K562 (cell line): Measurements from ENCODE around the gene CCDC85B. TPM values are rescaled to one million over a fixed set of nuclear protein-coding genes. Genes with fewer than 3 reads are reported as not detected.

ENCODE experiments used
- ATF2 ChIP-seq: sonication (generic); formaldehyde crosslinking; IDR thresholded peaks from 2 replicates; pipeline ENCODE4 v1.8.1; 2022; ENCODE audit warnings: missing genetic modification reagents
- CEBPZ ChIP-seq: fragments of 150-350 bp; IDR thresholded peaks from 2 replicates; pipeline ENCODE4 v1.6.1; 2014; ENCODE audit warnings: low read depth, mild to moderate bottlenecking, low read length, borderline replicate concordance
- FOXM1 ChIP-seq, 2 experiments: fragments of 450-650 bp in 1 of 2; sonication (generic) in 1 of 2; formaldehyde crosslinking in 1 of 2; IDR thresholded peaks; 2 replicates each; pipeline versions ENCODE4 v1.6.1 to v1.9.0; 2017 to 2022; ENCODE audit warnings: low read depth in 2 of 2, mild to moderate bottlenecking in 2 of 2, missing genetic modification reagents in 1 of 2, moderate library complexity in 1 of 2
- GABPB1 ChIP-seq: sonication (generic); formaldehyde crosslinking; IDR thresholded peaks from 2 replicates; pipeline ENCODE4 v1.8.0; 2022; ENCODE audit warnings: mild to moderate bottlenecking, missing genetic modification reagents
- HDAC6 ChIP-seq: IDR thresholded peaks from 2 replicates; pipeline ENCODE4 v1.6.1; 2012; ENCODE audit warnings: low read depth, mild to moderate bottlenecking, control low read depth, inconsistent platforms, low read length, moderate library complexity
- HMGN3 ChIP-seq: IDR thresholded peaks from 2 replicates; pipeline ENCODE4 v1.6.1; 2011; ENCODE audit warnings: borderline replicate concordance, low read depth, mild to moderate bottlenecking, mixed read lengths, low read length; ENCODE audit not compliant: insufficient read length; ENCODE audit errors: extremely low read depth
- KAT2B ChIP-seq: IDR thresholded peaks from one replicate; pipeline ENCODE4 v1.6.1; 2012; ENCODE audit warnings: low read depth, mild to moderate bottlenecking, control low read depth, inconsistent platforms, low read length, moderate library complexity
- MEF2D ChIP-seq: conservative IDR thresholded peaks from 2 replicates; pipeline ENCODE4 v1.6.1; 2016; ENCODE audit warnings: low read depth, missing genetic modification characterization, missing compliant biosample characterization
- MNT ChIP-seq, 2 experiments: fragments of 450-650 bp; conservative IDR thresholded peaks; 2 replicates each; pipeline ENCODE4 v1.6.1; 2017; ENCODE audit warnings: mild to moderate bottlenecking in 2 of 2, moderate library complexity in 2 of 2
- NFE2 ChIP-seq: IDR thresholded peaks from 2 replicates; pipeline ENCODE4 v1.6.1; 2014; ENCODE audit warnings: antibody characterized with exemption, low read depth
- PHTF2 ChIP-seq: fragments of 250-450 bp; sonication (Bioruptor Pico); IDR thresholded peaks from 2 replicates; pipeline ENCODE4 v1.5.0; 2021; ENCODE audit warnings: mild to moderate bottlenecking
- SLC30A9 ChIP-seq: fragments of 250-450 bp; sonication (Bioruptor Pico); IDR thresholded peaks from 2 replicates; pipeline ENCODE4 v1.8.0; 2022; ENCODE audit warnings: mild to moderate bottlenecking, moderate library complexity
- TAF7 ChIP-seq: fragments of 450-650 bp; IDR thresholded peaks from 2 replicates; pipeline ENCODE4 v1.6.1; 2016; ENCODE audit warnings: missing genetic modification characterization, missing compliant biosample characterization
- TCFL5 ChIP-seq: fragments of 250-450 bp; sonication (Bioruptor Pico); conservative IDR thresholded peaks from 2 replicates; pipeline ENCODE4 v1.6.1; 2021; ENCODE audit warnings: mild to moderate bottlenecking, moderate library complexity, matching md5 sums
- ZBTB26 ChIP-seq: fragments of 450-650 bp; formaldehyde crosslinking; IDR thresholded peaks from 2 replicates; pipeline ENCODE4 v1.4.0; 2022; ENCODE audit warnings: missing genetic modification characterization
- ZNF12 ChIP-seq: sonication (generic); formaldehyde crosslinking; IDR thresholded peaks from 2 replicates; pipeline ENCODE4 v1.4.0; 2020; ENCODE audit warnings: mild to moderate bottlenecking, missing genetic modification reagents
- ZNF740 ChIP-seq, 3 experiments: fragments of 200-800 bp in 1 of 3; sonication (Bioruptor generic) in 1 of 3; sonication (generic) in 1 of 3; formaldehyde crosslinking in 1 of 3; IDR thresholded peaks; 2 replicates each; pipeline versions ENCODE4 v1.6.1 to v1.8.0; 2016 to 2022; ENCODE audit warnings: mild to moderate bottlenecking in 2 of 3, missing compliant biosample characterization in 2 of 3, missing genetic modification characterization in 2 of 3, missing genetic modification reagents in 1 of 3
- polyA plus RNA-seq, 8 experiments: library from polyadenylated mRNA; depleted of rRNA in 4 of 8; stranded (reverse) in 5 of 8; unstranded in 3 of 8; fragments of >200 nt; fragmentation: Nextera tagmentation in 2 of 8; fragmentation: Illumina TruSeq in 1 of 8; extraction: Ambion mirVana in 2 of 8; extraction: Trizol in 1 of 8; gene quantifications; 2 replicates each; pipeline versions ENCODE4 v1.2.1 to v1.2.3, GENCODE V29; 2011 to 2014; ENCODE audit warnings: inconsistent platforms in 1 of 8, missing spikeins in 1 of 8
- total RNA-seq, 7 experiments: library from RNA; depleted of rRNA in 6 of 7; stranded (reverse); fragments of >200 nt in 6 of 7; fragmentation: Illumina TruSeq in 2 of 7; extraction: Trizol in 2 of 7; gene quantifications; 2 replicates each; pipeline versions ENCODE4 v1.2.1 to v1.2.3, GENCODE V29; 2011 to 2021; ENCODE audit warnings: low replicate concordance in 1 of 7

CCDC85B gene
- total and polyA plus RNA-seq, 9 of the 15 experiments (the other 6 are each of a cell fraction or from before 2014, with no cell fraction given), result 0.14 to 138 (median 6.2) TPM

- TF ChIP-seq ZNF12 (CRISPR knock-in tag) (no peak), TCFL5 (CRISPR knock-in tag) (no peak), NFE2 (no peak), MNT (conservative IDR thresholded peaks at IDR 0.05) (no peak), ZBTB26 (peak; percentile 83; the same call in 1 of the 2 replicates), MEF2D (tag) (no peak), PHTF2 (CRISPR knock-in tag) (no peak), SLC30A9 (CRISPR knock-in tag) (no peak), KAT2B (no peak), TAF7 (tag) (no peak), HMGN3 (no peak), ZNF740 (CRISPR knock-in tag; IDR thresholded peaks at IDR 0.05) (no peak; the same call in 1 of the 2 replicates), ZNF740 (tag; IDR thresholded peaks at IDR 0.05) (no peak), HDAC6 (no peak), CEBPZ (no peak), ATF2 (CRISPR knock-in tag) (no peak), FOXM1 (IDR thresholded peaks at IDR 0.05; ENCODE audit: low read depth) (no peak), FOXM1 (CRISPR knock-in tag; IDR thresholded peaks at IDR 0.05; ENCODE audit: low read depth) (peak; percentile 63; the same call in 1 of the 2 replicates), GABPB1 (CRISPR knock-in tag) (no peak)
Measured at GRCh38 chr11:65851811-65852507, 38.5 kb upstream of the CCDC85B start (continued).
